A549 (cell line): Measurements from ENCODE around the gene FBXO24. TPM values are rescaled to one million over a fixed set of nuclear protein-coding genes. Genes with fewer than 3 reads are reported as not detected.

Experiments
- ATAC-seq, 2 experiments: fragments of 200-7000 bp in 1 of 2; fragments of >200 bp in 1 of 2; cut with Nextera tagmentation in 1 of 2; cut with Tn5 transposase in 1 of 2; 3 replicates each; pipeline versions ENCODE4 v1.8.0 to v1.9.1; 2018 to 2020; ENCODE audit warnings: mild to moderate bottlenecking in 1 of 2, moderate library complexity in 1 of 2
- CTCF ChIA-PET: fragments of 300-600 bp; sonication (Branson Sonifier 250); formaldehyde crosslinking; extraction: SDS; loops from one replicate; lab custom pipeline; 2021; ENCODE audit warnings: antibody characterized with exemption, inconsistent platforms; lab: Yijun Ruan, JAX
- POLR2A ChIA-PET: fragments of 350-600 bp; formaldehyde crosslinking; extraction: SDS; loops from one replicate; lab custom pipeline; 2021; ENCODE audit warnings: antibody characterized with exemption, inconsistent platforms; lab: Yijun Ruan, JAX
- DNase-seq, 2 experiments: peaks; one replicate each; pipeline versions ENCODE4 v3.0.0 to v3.0.0-alpha.2; 2011 to 2016; ENCODE audit warnings: low read depth in 1 of 2, low spot score in 1 of 2
- FAIRE-seq: peaks from 2 replicates; lab custom pipeline; 2011; peaks lifted over from hg19 to GRCh38; lab: Jason Lieb, UNC
- H3K27ac ChIP-seq, 2 experiments: fragments of >200 bp; sonication (Bioruptor Twin); formaldehyde crosslinking; 3 replicates each; pipeline ENCODE4 v1.5.1; 2016 to 2017
- H3K4me1 ChIP-seq: fragments of >200 bp; sonication (Bioruptor Twin); formaldehyde crosslinking; 3 replicates; pipeline ENCODE4 v1.6.1; 2016
- H3K4me2 ChIP-seq: fragments of >200 bp; sonication (Bioruptor Twin); formaldehyde crosslinking; 3 replicates; pipeline ENCODE4 v1.6.1; 2016
- H3K4me3 ChIP-seq: fragments of >200 bp; sonication (Bioruptor Twin); formaldehyde crosslinking; 3 replicates; pipeline ENCODE4 v1.5.1; 2016
- H3K9me3 ChIP-seq: fragments of >200 bp; sonication (Bioruptor Twin); formaldehyde crosslinking; 3 replicates; pipeline ENCODE4 v1.6.1; 2016
- BHLHE40 ChIP-seq: IDR thresholded peaks from 2 replicates; pipeline ENCODE4 v1.6.1; 2012; ENCODE audit warnings: low read depth, low read length, inconsistent platforms
- CBX2 ChIP-seq: fragments of 200-600 bp; sonication (generic); IDR thresholded peaks from 2 replicates; pipeline ENCODE4 v1.6.1; 2016; ENCODE audit warnings: low read depth, mild to moderate bottlenecking, borderline replicate concordance
- EHF ChIP-seq: fragments of 250-450 bp; sonication (Bioruptor Pico); IDR thresholded peaks from 2 replicates; pipeline ENCODE4 v1.5.0; 2020; ENCODE audit warnings: mild to moderate bottlenecking
- FOSL2 ChIP-seq, 2 experiments: fragments of 450-650 bp in 1 of 2; fragments of >200 bp in 1 of 2; sonication (Bioruptor Twin) in 1 of 2; formaldehyde crosslinking; IDR thresholded peaks; 2 replicates each; pipeline versions ENCODE4 v1.5.0 to v1.6.1; 2016 to 2020; ENCODE audit warnings: mild to moderate bottlenecking in 1 of 2, moderate library complexity in 1 of 2
- GATA3 ChIP-seq: IDR thresholded peaks from 2 replicates; pipeline ENCODE4 v1.6.1; 2012; ENCODE audit warnings: borderline replicate concordance
- HDAC2 ChIP-seq: fragments of 200-600 bp; sonication (generic); IDR thresholded peaks from 2 replicates; pipeline ENCODE4 v1.6.1; 2016
- MAFK ChIP-seq: fragments of 450-650 bp; IDR thresholded peaks from 2 replicates; pipeline ENCODE4 v1.6.1; 2014; ENCODE audit not compliant: partially characterized antibody
- NPAS2 ChIP-seq: fragments of 250-450 bp; sonication (Bioruptor Pico); IDR thresholded peaks from 2 replicates; pipeline ENCODE4 v1.8.0; 2022; ENCODE audit warnings: mild to moderate bottlenecking, moderate library complexity, borderline replicate concordance
- RCOR1 ChIP-seq: fragments of 150-350 bp; IDR thresholded peaks from 2 replicates; pipeline ENCODE4 v1.6.1; 2014; ENCODE audit warnings: antibody characterized with exemption, low read length, low read depth
- SREBF2 ChIP-seq: fragments of 450-650 bp; IDR thresholded peaks from 2 replicates; pipeline ENCODE4 v1.6.1; 2014; ENCODE audit warnings: mild to moderate bottlenecking, moderate library complexity
- TP53 ChIP-seq: fragments of 250-450 bp; sonication (Bioruptor Pico); IDR thresholded peaks from 2 replicates; pipeline ENCODE4 v1.5.0; 2021; ENCODE audit warnings: mild to moderate bottlenecking, moderate library complexity
- ZSCAN20 ChIP-seq: fragments of 250-450 bp; sonication (Bioruptor Pico); IDR thresholded peaks from 2 replicates; pipeline ENCODE4 v1.8.0; 2022; ENCODE audit warnings: mild to moderate bottlenecking, moderate library complexity
- WGBS: methylation state at CpG from one replicate; pipeline ENCODE4 v1.1.6; 2017; ENCODE audit errors: missing lambda C conversion rate; 5-methylcytosine and 5-hydroxymethylcytosine counted together
- polyA plus RNA-seq, 4 experiments: library from polyadenylated mRNA; depleted of rRNA in 3 of 4; stranded (reverse); fragments of >200 nt; fragmentation: RNase III in 1 of 4; extraction: RNeasy Plus Mini Kit Qiagen cat#74134 plus additional on column Dnase treatment in 1 of 4; gene quantifications; 2 replicates in 3 of 4; 3 replicates in 1 of 4; pipeline ENCODE4 v1.2.3, GENCODE V29; 2011 to 2017

FBXO24 gene
- polyA plus RNA-seq, 2 of the 4 experiments (the other 2 are of a cell fraction), result 0.19 to 0.52 TPM

DNA sequence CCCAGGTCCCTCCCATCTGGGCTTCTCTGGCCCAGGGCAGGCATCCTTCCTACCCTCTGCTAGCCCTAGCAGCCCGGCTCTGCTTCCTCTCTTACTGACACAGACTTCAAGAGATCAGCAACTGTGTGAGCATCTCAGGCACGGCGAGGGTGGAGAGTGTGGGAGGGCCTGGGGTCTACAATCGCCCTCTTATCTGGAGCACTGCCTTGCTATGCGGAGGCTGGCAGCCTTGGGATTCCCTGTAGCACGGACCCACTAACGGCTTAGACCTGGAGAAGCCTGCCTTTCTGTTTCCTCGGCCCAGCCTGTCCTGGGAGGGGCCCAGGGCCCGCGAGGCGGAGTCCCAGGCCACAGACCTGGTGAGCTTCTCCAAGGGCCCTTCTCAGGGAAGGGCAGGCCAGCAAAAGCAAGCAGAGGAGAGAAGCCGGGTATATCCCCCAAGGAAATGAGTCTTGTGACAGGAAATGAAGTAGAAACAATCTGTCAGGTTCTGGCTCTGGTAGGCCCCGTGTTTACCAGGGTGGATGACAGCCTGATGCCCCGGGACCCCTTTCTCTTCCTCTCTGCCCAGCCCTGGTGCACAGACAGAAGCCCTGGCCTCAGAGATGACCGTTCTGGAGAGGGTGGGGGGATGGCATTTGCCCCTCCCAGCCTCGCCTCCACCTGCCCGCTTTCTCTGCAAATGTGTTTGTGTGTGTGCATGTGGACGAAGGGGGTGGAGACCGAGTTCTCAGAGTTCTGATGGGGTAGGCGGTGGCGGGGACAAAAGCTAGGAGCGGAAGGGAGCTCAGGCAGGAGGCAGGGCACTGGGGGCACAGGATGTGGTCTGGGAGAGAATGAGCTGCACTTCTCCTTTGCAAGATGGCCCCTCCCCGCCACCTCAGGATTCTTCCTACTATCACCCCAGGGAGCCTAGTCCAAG is 2.7 kb upstream of the FBXO24 start:
- 83% methylated on average over 23 of the region's 23 CpGs for WGBS
- no peak for ATAC-seq
- no peak for FAIRE-seq
- H3K4me3 ChIP-seq, result no peak overlapping the region
- H3K27ac ChIP-seq, result 0 out of 6 replicates have a peak overlapping the region, but pooled peaks of 1 of the 2 experiments have one; percentile 95
- H3K4me1 ChIP-seq, result peaks cover 15% of the 10 kb centered on the region
- H3K9me3 ChIP-seq, result no peaks in the 10 kb centered on the region
- TF ChIP-seq GATA3, result no peak
- TF ChIP-seq HDAC2, result no peak
- TF ChIP-seq BHLHE40, result no peak
- TF ChIP-seq EHF (CRISPR knock-in tag), result no peak
- TF ChIP-seq MAFK, result no peak
- no peak for TF ChIP-seq SREBF2
- TF ChIP-seq ZSCAN20 (CRISPR knock-in tag), result no peak
- TF ChIP-seq, all 56 proteins: peak for 0
- POLR2A ChIA-PET, result no interaction called here
- DNase-seq, result no peak
- CTCF ChIA-PET, result interaction anchor here (0.9 to 10.1 kb wide), 6 partner anchors 10 to 122 kb away, joined by 3 to 135 read pairs (median 4); no protein-coding TSS in a partner anchor
- H3K4me2 ChIP-seq, result no peak overlapping the region

- Histone ChIP-seq H3K4me2 (peak overlapping the region; percentile 96), H3K9me3 (no peaks in the 10 kb centered on the region), H3K4me3 (peak overlapping the region; percentile 99), H3K4me1 (peaks cover 15% of the 10 kb centered on the region), H3K27ac (peak overlapping the region in 1 of 2 experiments; percentile 95; a peak in 2 of 6 replicates)
- DNase-seq (no peak), FAIRE-seq (no peak), ATAC-seq (no peak)
- CTCF ChIA-PET, result interaction anchor here (0.9 to 10.1 kb wide), 9 partner anchors 9 to 268 kb away, joined by 3 to 135 read pairs (median 4); partner anchors contain the start of gene SLC12A9
- no peak for TF ChIP-seq HDAC2
- TF ChIP-seq RCOR1, result no peak
- TF ChIP-seq CBX2, result no peak
- POLR2A ChIA-PET, result interaction anchor here (0.5 to 2.4 kb wide), 4 partner anchors 15 to 88 kb away, joined by 4 to 13 read pairs (median 4); partner anchors contain the start of gene AGFG2
- 84% methylated on average over 9 of the region's 15 CpGs for WGBS
Measured at GRCh38 chr7:100584054-100584682, 2.0 kb upstream of the FBXO24 start.

GRCh38 chr7:100584683-100585510 is 1.2 kb upstream of the FBXO24 start:
- Histone ChIP-seq H3K4me2 (peak overlapping the region; percentile 96), H3K4me3 (peak overlapping the region; percentile 99), H3K27ac (peak overlapping the region; percentile 95 to 99; a peak in 4 of 6 replicates), H3K9me3 (no peaks in the 10 kb centered on the region), H3K4me1 (peaks cover 15% of the 10 kb centered on the region)
- DNase-seq, result peak in 1 of 2 experiments; percentile 35
- ATAC-seq, result no peak
- 29% methylated on average over 18 of the region's 20 CpGs for WGBS
- ChIA-PET CTCF (interaction anchor here (0.9 to 10.1 kb wide), 10 partner anchors 8 to 267 kb away, joined by 3 to 135 read pairs (median 4); partner anchors contain the start of gene SLC12A9), POLR2A (interaction anchor here (0.5 to 2.4 kb wide), 8 partner anchors 8 to 156 kb away, joined by 4 to 21 read pairs (median 10); partner anchors contain the start of genes AGFG2, GNB2, MEPCE and ZCWPW1)
- TF ChIP-seq TP53 (CRISPR knock-in tag) (0 out of 2 replicates have a peak, but pooled peaks have one; percentile 12), NPAS2 (CRISPR knock-in tag) (no peak), FOSL2 (IDR thresholded peaks at IDR 0.05) (no peak), FOSL2 (CRISPR knock-in tag; IDR thresholded peaks at IDR 0.05) (0 out of 2 replicates have a peak, but pooled peaks have one; percentile 3)
- FAIRE-seq, result no peak
